Measurements from ENCODE around the gene IDUA. TPM values are rescaled to one million over a fixed set of nuclear protein-coding genes. Genes with fewer than 3 reads are reported as not detected.

Gene IDUA
- total and polyA plus RNA-seq, 2 of the 4 experiments (the other 2 are of a cell fraction), result 0.72 to 12.5 TPM

GRCh38 chr4:1043162-1043561, 56.3 kb downstream of the IDUA start:
- Histone ChIP-seq H2AK5ac (ENCODE audit: low read depth, low read length) (peak overlapping the region; percentile 97), H3K27me3 (ENCODE audit: control insufficient read depth, insufficient read depth, low read length) (no peaks in the 10 kb centered on the region), H3K23ac (ENCODE audit: low read depth, low read length) (no peak overlapping the region), H4K91ac (ENCODE audit: insufficient read depth, low read depth, low read length) (peak overlapping the region; percentile 74), H3K9me3 (ENCODE audit: control insufficient read depth, insufficient read depth, low read length) (no peaks in the 10 kb centered on the region), H2BK120ac (ENCODE audit: low read depth, low read length) (peak overlapping the region; percentile 49), H4K8ac (ENCODE audit: low read depth in 2 of 2, low read length in 2 of 2) (peak overlapping the region; percentile 18 to 50; a peak in 2 of 4 replicates), H3K9ac (ENCODE audit: low read depth, low read length) (no peak overlapping the region; the same call in 1 of the 2 replicates), H3K36me3 (ENCODE audit: control insufficient read depth, insufficient read depth, low read length) (no peaks in the 10 kb centered on the region), H3K18ac (ENCODE audit: low read depth, low read length) (no peak overlapping the region), H3K27ac (ENCODE audit: insufficient read depth, low read length) (peak overlapping the region; percentile 70), H2AFZ (replicated peaks; ENCODE audit: low read length, poor library complexity) (peak overlapping the region; percentile 88), H2BK20ac (ENCODE audit: low read depth, low read length) (peak overlapping the region; percentile 30), H3K9me1 (ENCODE audit: insufficient read depth, low read length) (peaks cover 30% of the 10 kb centered on the region), H4K20me1 (ENCODE audit: insufficient read depth, low read length) (peaks cover 5% of the 10 kb centered on the region), H3K56ac (ENCODE audit: extremely low read depth, insufficient read depth, low read length) (0 out of 2 replicates have a peak overlapping the region, but pooled peaks have one; percentile 44), H3K14ac (replicated peaks; ENCODE audit: low read depth, low read length) (peak overlapping the region; percentile 50; the same call in 1 of the 2 replicates), H3K4ac (ENCODE audit: low read depth, low read length) (peak overlapping the region; percentile 73), H3K4me3 (ENCODE audit: insufficient read depth, low read depth, low read length) (no peak overlapping the region), H3K79me1 (ENCODE audit: low read depth in 1 of 2, low read length in 2 of 2) (no peaks in the 10 kb centered on the region; a peak in 1 of 4 replicates), H3K4me2 (ENCODE audit: low read depth, low read length) (peak overlapping the region; percentile 12), H2BK5ac (ENCODE audit: low read depth, low read length, poor library complexity, severe bottlenecking) (peak overlapping the region; percentile 47), H3K4me1 (ENCODE audit: control insufficient read depth, insufficient read depth, low read length) (peaks cover 49% of the 10 kb centered on the region), H2BK15ac (ENCODE audit: low read depth, low read length) (peak overlapping the region; percentile 35; the same call in 1 of the 3 replicates), H4K5ac (ENCODE audit: low read depth, low read length) (no peak overlapping the region), H2AK9ac (replicated peaks; ENCODE audit: low read depth, low read length, poor library complexity) (peak overlapping the region; percentile 77)
- ChIA-PET CTCF (no interaction called here), POLR2A (ENCODE audit: unreplicated experiment) (no interaction called here)
- WGBS, 2 experiments (ENCODE audit: extremely low coverage in 2 of 2, insufficient read length in 1 of 2), result no CpG with 5 or more reads among the region's 7 CpGs
- BruUV-seq (replicated peaks), result no TSS peak
- in situ Hi-C loops (cut with MboI; ENCODE audit: low sequenced_read_pairs), result no loop called here
- no peak for TF ChIP-seq CTCF (conservative IDR thresholded peaks at IDR 0.05; ENCODE audit: low read depth, low read length)
- TF ChIP-seq BHLHE40 (IDR thresholded peaks at IDR 0.05; ENCODE audit: low read depth, low read length), result no peak
- no peak for TF ChIP-seq RFX5 (IDR thresholded peaks at IDR 0.05; ENCODE audit: low read depth, low read length)
- no peak for TF ChIP-seq SMC3 (IDR thresholded peaks at IDR 0.05; ENCODE audit: low read depth, low read length)
- no peak for TF ChIP-seq USF2 (IDR thresholded peaks at IDR 0.05; ENCODE audit: low read depth, low read length)
- no peak for TF ChIP-seq RAD21 (IDR thresholded peaks at IDR 0.05; ENCODE audit: low read length)
- no peak for TF ChIP-seq FOS (IDR thresholded peaks at IDR 0.05; ENCODE audit: low read depth, low read length)
- no peak for TF ChIP-seq MXI1 (IDR thresholded peaks at IDR 0.05; ENCODE audit: borderline replicate concordance, low read depth, low read length)
- TF ChIP-seq POLR2A (IDR thresholded peaks at IDR 0.05; ENCODE audit: low read depth, low read length), result no peak
- TF ChIP-seq MAFK (IDR thresholded peaks at IDR 0.05; ENCODE audit: low read depth, low read length), result no peak
- no peak for TF ChIP-seq CHD1 (IDR thresholded peaks at IDR 0.05; ENCODE audit: low read depth, low read length)
- TF ChIP-seq CEBPB (IDR thresholded peaks at IDR 0.05; ENCODE audit: low read depth, low read length), result no peak
- no peak for TF ChIP-seq MAZ (IDR thresholded peaks at IDR 0.05; ENCODE audit: borderline replicate concordance, low read depth, low read length)
- TF ChIP-seq NFE2L2 (IDR thresholded peaks at IDR 0.05; ENCODE audit: low read depth, low read length), result no peak
- no peak for TF ChIP-seq RCOR1 (IDR thresholded peaks at IDR 0.05; ENCODE audit: insufficient replicate concordance, low read length)
- ATAC-seq (ENCODE audit: low read depth) (no peak), DNase-seq (no peak)
- intact Hi-C loops (cut with micrococcal nuclease), result no loop called here
- dilution Hi-C loops (cut with HindIII; ENCODE audit: low sequenced_read_pairs, unreplicated experiment), result no loop called here
